GM18517 (cell line): ENCODE results near the gene ZNF492.
"Not testable (repeated sequence)": the region's sequence is repeated elsewhere in the genome, so short reads cannot be mapped to it uniquely, and the experiment has no call there.

ENCODE experiments used
- ATAC-seq: cut with Tn5 transposase; IDR thresholded peaks from one replicate; pipeline ENCODE4 v1.9.1; 2021; ENCODE audit warnings: mild to moderate bottlenecking, moderate library complexity; ENCODE audit not compliant: unreplicated experiment

The ZNF492 gene

GRCh38 chr19:22617181-22617580, 16.9 kb upstream of the ZNF492 start:
- not testable (repeated sequence) for ATAC-seq

- no peak for ATAC-seq
Measured at GRCh38 chr19:22617614-22618320, 16.4 kb upstream of the ZNF492 start.

- ATAC-seq: no peak
Measured at GRCh38 chr19:22619371-22619770, 14.8 kb upstream of the ZNF492 start.

- no peak for ATAC-seq
Measured at GRCh38 chr19:22619932-22620331, 14.2 kb upstream of the ZNF492 start.

- ATAC-seq: no peak
Measured at GRCh38 chr19:22620401-22620800, 13.7 kb upstream of the ZNF492 start.

- no peak for ATAC-seq
Measured at GRCh38 chr19:22620912-22621311, 13.2 kb upstream of the ZNF492 start.

- no peak for ATAC-seq
Measured at GRCh38 chr19:22622020-22622419, 12.1 kb upstream of the ZNF492 start.

GRCh38 chr19:22622901-22623840, 11.0 kb upstream of the ZNF492 start:
- ATAC-seq: no peak

- no peak for ATAC-seq
Measured at GRCh38 chr19:22623841-22624221, 10.3 kb upstream of the ZNF492 start.

GRCh38 chr19:22625266-22626035, 8.7 kb upstream of the ZNF492 start:
- no peak for ATAC-seq

- ATAC-seq: no peak
Measured at GRCh38 chr19:22627526-22627925, 6.6 kb upstream of the ZNF492 start.

- ATAC-seq: no peak
Measured at GRCh38 chr19:22628401-22628800, 5.7 kb upstream of the ZNF492 start.

- no peak for ATAC-seq
Measured at GRCh38 chr19:22634450-22634827, 315 bp downstream of the ZNF492 start.

GRCh38 chr19:22685493-22685892, 51.4 kb downstream of the ZNF492 start:
- ATAC-seq: not testable (repeated sequence)

- ATAC-seq: not testable (repeated sequence)
Measured at GRCh38 chr19:22702661-22703060, 68.5 kb downstream of the ZNF492 start.

GRCh38 chr19:22703096-22703495, 69.0 kb downstream of the ZNF492 start:
- ATAC-seq: not testable (repeated sequence)

- ATAC-seq: no peak
Measured at GRCh38 chr19:22708983-22709382, 74.9 kb downstream of the ZNF492 start.
